Measurements from ENCODE around the gene CD8A.

The CD8A gene

DNA sequence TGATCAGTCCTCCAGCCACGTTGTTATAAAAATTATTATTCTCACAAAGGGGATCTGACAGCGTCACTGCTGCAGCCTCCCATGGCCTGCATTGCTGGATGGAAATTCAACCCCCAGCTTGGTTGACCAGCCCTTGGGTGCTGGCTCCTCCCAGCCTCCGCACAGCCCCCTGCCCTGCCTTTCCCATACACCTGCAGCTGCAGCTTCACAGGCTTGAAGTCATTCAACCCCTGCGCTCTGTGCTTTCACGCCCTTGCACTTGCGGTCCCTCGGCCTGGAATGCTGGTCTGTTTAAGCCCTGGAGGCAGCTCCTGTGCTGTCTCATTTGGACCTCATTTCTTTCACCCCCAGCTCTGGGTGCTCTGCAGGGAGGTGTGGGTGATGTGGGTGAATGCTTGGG lies 860 bp upstream of the CD8A start:
- CTCF ChIA-PET, result no interaction called here
- TF ChIP-seq, protein P1, sequence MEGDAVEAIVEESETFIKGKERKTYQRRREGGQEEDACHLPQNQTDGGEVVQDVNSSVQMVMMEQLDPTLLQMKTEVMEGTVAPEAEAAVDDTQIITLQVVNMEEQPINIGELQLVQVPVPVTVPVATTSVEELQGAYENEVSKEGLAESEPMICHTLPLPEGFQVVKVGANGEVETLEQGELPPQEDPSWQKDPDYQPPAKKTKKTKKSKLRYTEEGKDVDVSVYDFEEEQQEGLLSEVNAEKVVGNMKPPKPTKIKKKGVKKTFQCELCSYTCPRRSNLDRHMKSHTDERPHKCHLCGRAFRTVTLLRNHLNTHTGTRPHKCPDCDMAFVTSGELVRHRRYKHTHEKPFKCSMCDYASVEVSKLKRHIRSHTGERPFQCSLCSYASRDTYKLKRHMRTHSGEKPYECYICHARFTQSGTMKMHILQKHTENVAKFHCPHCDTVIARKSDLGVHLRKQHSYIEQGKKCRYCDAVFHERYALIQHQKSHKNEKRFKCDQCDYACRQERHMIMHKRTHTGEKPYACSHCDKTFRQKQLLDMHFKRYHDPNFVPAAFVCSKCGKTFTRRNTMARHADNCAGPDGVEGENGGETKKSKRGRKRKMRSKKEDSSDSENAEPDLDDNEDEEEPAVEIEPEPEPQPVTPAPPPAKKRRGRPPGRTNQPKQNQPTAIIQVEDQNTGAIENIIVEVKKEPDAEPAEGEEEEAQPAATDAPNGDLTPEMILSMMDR (conservative IDR thresholded peaks at IDR 0.05; ENCODE audit: low read depth), result no peak
- H3K27ac ChIP-seq, result no peak overlapping the region
- POLR2A ChIA-PET (ENCODE audit: low non-redundant PET), result no interaction called here
- no peak for DNase-seq (ENCODE audit: low spot score)

DNA sequence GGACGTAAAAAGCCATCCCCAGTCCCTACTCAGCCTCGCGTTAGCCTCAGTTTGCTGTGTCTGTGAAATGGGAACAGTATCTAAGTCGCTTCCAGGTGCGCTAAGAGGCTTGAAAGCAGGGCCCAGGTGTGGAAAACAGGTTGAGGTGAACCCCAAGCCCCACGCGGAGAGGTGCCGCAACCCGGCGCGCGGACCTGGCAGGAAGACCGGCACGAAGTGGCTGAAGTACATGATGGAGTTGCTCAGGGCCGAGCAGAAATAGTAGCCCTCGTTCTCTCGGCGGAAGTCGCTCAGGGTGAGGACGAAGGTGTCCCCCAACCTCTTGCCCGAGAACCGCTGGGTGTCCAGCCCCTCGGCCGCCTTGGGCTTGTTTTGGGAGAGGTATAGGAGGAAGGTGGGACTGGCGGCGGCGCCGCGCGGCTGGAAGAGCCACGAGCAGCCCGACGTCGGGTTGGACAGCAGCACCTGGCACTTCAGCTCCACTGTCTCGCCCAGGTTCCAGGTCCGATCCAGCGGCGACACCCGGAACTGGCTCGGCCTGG lies 508 bp downstream of the CD8A start:
- ChIA-PET POLR2A (ENCODE audit: low non-redundant PET) (no interaction called here), CTCF (interaction anchor here (0.7 kb wide), 1 partner anchor 115 kb away, joined by 4 read pairs; no protein-coding TSS in a partner anchor)
- no peak for DNase-seq (ENCODE audit: low spot score)
- no peak overlapping the region for H3K27ac ChIP-seq
- TF ChIP-seq, protein P1 (conservative IDR thresholded peaks at IDR 0.05; ENCODE audit: low read depth), result no peak

DNA sequence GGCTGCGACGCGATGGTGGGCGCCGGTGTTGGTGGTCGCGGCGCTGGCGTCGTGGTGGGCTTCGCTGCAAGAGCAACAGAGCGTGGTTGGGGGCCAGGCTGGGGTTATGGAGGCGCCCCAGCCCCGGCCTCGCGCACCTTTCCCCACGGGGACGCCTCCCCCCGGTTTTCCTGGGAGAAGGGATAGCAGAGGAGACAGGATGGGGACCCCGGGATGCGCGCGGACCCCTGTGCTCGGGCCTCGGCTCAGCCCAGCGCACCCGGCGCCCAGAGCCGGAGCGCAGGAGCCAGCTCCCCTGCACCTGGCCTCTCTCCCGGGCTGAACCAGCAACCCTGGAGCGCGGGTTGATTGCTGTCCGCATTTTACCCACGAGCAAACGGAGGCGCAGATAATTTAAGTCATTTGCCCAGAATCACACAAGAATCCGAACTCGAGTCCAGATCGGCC lies 1.0 kb downstream of the CD8A start:
- ChIA-PET POLR2A (ENCODE audit: low non-redundant PET) (no interaction called here), CTCF (no interaction called here)
- H3K27ac ChIP-seq, result no peak overlapping the region
- TF ChIP-seq, protein P1 (conservative IDR thresholded peaks at IDR 0.05; ENCODE audit: low read depth), result no peak
- DNase-seq (ENCODE audit: low spot score), result no peak

DNA sequence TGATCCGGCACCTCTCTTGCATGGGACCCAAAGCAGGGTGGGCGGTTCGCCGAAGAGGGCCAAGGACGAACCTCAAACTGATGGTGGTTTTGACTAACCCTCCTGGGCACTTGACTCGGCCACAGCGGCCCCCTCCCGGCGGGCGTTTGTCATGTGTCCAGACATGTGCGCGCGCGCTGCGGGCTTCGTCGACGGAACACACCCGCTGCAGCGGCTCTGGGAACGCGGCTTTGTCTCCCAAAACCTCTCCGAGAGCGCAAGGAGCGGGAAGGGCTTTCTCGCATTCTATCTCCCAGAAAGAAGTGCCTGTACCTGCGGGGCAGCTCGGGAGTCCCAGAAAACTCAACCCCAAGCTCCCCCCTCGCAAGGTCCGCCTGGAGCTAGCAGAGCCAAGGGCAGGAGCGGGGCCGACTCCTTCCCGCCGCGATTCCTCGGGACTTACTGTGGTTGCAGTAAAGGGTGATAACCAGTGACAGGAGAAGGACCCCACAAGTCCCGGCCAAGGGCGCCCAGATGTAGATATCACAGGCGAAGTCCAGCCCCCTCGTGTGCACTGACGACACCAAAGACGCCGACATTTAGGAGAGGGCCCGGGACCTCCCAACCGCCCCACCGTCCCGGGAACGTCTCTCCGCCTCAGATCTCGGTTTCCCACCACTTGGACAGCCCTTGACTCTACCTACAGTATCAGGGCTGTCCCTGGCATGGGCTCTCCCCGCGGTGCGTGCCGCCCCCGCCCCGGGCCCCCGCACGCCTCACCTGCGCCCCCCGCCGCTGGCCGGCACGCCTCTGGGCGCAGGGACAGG lies 1.6 kb downstream of the CD8A start:
- ChIA-PET POLR2A (ENCODE audit: low non-redundant PET) (no interaction called here), CTCF (no interaction called here)

DNA sequence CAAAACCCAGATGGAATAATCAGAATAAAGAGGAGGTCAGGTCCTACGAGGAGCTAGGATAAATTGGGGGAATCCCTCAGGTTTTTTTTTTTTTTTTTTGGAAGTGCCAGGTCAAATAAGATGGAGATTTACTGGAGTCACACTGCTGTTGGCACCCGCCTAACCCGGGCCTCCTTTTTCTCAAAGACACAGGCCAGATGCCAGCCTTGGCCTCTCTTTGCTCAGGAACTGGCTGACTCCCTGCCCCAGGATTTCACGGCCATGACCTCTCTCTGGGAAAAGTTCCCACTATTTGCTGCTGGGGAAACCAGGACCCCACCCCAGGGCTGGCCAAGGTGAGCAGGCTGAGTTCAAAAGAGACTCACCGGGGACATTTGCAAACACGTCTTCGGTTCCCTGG lies 2.5 kb downstream of the CD8A start:
- no peak for DNase-seq (ENCODE audit: low spot score)
- ChIA-PET CTCF (interaction anchor here (0.7 kb wide), 1 partner anchor 604 kb away, joined by 3 read pairs; no protein-coding TSS in a partner anchor), POLR2A (ENCODE audit: low non-redundant PET) (no interaction called here)
- no peak overlapping the region for H3K27ac ChIP-seq
- TF ChIP-seq, protein P1 (conservative IDR thresholded peaks at IDR 0.05; ENCODE audit: low read depth), result no peak

More for the DNA sequence above, 1.6 kb downstream of the CD8A start:
- no peak for DNase-seq (ENCODE audit: low spot score)
- TF ChIP-seq, protein P1 (conservative IDR thresholded peaks at IDR 0.05; ENCODE audit: low read depth), result no peak
- no peak overlapping the region for H3K27ac ChIP-seq

DNA sequence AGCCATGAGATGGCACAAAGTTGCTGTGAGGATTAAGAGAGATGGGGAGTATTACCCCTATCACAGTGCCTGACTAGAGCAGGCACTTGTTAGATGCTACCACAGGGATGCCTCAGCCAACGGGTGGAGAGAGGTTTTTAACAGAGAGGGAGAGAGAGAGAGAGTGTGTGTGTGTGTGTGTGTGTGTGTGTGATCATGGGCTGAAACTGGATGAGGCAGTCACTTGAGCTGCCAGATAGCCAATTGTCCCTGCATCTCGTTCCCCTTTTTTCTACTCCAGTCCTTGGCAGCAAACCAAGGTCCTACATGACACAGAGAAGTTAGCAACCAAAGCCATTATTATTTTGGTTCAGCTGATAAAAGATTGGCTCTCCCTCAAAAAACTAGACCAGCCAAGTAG lies 3.0 kb downstream of the CD8A start:
- no peak for DNase-seq (ENCODE audit: low spot score)
- TF ChIP-seq, protein P1 (conservative IDR thresholded peaks at IDR 0.05; ENCODE audit: low read depth), result no peak
- ChIA-PET CTCF (interaction anchor here (0.7 kb wide), 1 partner anchor 603 kb away, joined by 3 read pairs; no protein-coding TSS in a partner anchor), POLR2A (ENCODE audit: low non-redundant PET) (no interaction called here)
- H3K27ac ChIP-seq, result no peak overlapping the region

Data from RWPE1 (cell line).